Right atrium auricular region (tissue), 2 donors: ENCODE results near the gene RASSF8. TPM values are rescaled to one million over a fixed set of nuclear protein-coding genes. Genes with fewer than 3 reads are reported as not detected.

Source experiments
- DNase-seq: peaks from one replicate; pipeline ENCODE4 v3.0.0-alpha.2; 2019; ENCODE audit warnings: low spot score
- H3K27ac ChIP-seq, 2 donors: fragments of 200-600 bp; sonication (generic); 1 replicate in 1 of 2; 2 replicates in 1 of 2; pipeline ENCODE4 v1.5.1; 2016 to 2019
- H3K27me3 ChIP-seq, 2 donors: fragments of 200-600 bp; sonication (generic); one replicate each; pipeline versions ENCODE4 v1.5.1 to v1.6.0; 2017 to 2019
- H3K36me3 ChIP-seq: fragments of 200-600 bp; sonication (generic); one replicate; pipeline ENCODE4 v1.5.1; 2016
- H3K4me1 ChIP-seq, 2 donors: fragments of 200-600 bp; sonication (generic); one replicate each; pipeline versions ENCODE4 v1.5.1 to v1.6.0; 2017 to 2019
- H3K4me3 ChIP-seq, 2 donors: fragments of 200-600 bp; sonication (generic); 1 replicate in 1 of 2; 2 replicates in 1 of 2; pipeline ENCODE4 v1.5.1; 2017 to 2019; ENCODE audit warnings: mild to moderate bottlenecking in 1 of 2, moderate library complexity in 1 of 2
- H3K9me3 ChIP-seq, 2 donors: fragments of 200-600 bp; sonication (generic); one replicate each; pipeline ENCODE4 v1.5.1; 2019
- total RNA-seq, 2 donors: library from RNA; depleted of rRNA; stranded (reverse); fragments of >200 nt; gene quantifications; one replicate each; pipeline ENCODE4 v1.1.0, GENCODE V29; 2016
- TF ChIP-seq, protein P1 (sequence below), 2 donors: fragments of 200-600 bp; sonication (generic); IDR thresholded peaks; one replicate each; pipeline ENCODE4 v1.5.1; 2019; ENCODE audit warnings: antibody characterized with exemption in 2 of 2

Gene RASSF8
- total RNA-seq, 2 donors from 2014 or later: 44.4 to 67.4 TPM

GRCh38 chr12:26101763-26102162 lies 143.3 kb downstream of the RASSF8 start:
- no peaks in the 10 kb centered on the region for H3K27me3 ChIP-seq
- no peaks in the 10 kb centered on the region for H3K4me1 ChIP-seq
- TF ChIP-seq, protein P1, sequence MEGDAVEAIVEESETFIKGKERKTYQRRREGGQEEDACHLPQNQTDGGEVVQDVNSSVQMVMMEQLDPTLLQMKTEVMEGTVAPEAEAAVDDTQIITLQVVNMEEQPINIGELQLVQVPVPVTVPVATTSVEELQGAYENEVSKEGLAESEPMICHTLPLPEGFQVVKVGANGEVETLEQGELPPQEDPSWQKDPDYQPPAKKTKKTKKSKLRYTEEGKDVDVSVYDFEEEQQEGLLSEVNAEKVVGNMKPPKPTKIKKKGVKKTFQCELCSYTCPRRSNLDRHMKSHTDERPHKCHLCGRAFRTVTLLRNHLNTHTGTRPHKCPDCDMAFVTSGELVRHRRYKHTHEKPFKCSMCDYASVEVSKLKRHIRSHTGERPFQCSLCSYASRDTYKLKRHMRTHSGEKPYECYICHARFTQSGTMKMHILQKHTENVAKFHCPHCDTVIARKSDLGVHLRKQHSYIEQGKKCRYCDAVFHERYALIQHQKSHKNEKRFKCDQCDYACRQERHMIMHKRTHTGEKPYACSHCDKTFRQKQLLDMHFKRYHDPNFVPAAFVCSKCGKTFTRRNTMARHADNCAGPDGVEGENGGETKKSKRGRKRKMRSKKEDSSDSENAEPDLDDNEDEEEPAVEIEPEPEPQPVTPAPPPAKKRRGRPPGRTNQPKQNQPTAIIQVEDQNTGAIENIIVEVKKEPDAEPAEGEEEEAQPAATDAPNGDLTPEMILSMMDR (IDR thresholded peaks at IDR 0.05): no peak
- no peaks in the 10 kb centered on the region for H3K9me3 ChIP-seq
- no peak overlapping the region for H3K4me3 ChIP-seq
- no peak for DNase-seq
- H3K36me3 ChIP-seq: no peaks in the 10 kb centered on the region
- H3K27ac ChIP-seq: no peak overlapping the region

DNA sequence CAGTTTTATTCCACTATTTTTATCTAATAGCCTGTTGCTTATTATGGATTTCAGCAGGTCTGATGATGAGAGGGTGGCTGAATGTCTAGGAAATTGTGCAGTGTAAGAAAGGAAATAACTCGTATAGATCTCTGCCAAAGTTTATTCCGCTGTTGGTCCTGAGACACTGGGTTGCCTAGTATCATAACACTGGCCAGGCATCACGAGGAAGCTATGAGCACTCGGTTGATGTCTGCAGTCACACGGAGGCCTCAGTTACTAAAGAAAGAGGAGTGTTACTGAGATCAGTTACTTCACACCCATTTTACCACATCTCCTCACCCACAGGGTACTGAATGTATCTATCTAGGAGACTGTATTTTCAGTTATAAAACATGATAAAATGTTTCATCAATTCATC lies 144.5 kb downstream of the RASSF8 start:
- Histone ChIP-seq H3K36me3 (no peaks in the 10 kb centered on the region), H3K4me3 (no peak overlapping the region), H3K27me3 (no peaks in the 10 kb centered on the region), H3K27ac (no peak overlapping the region), H3K9me3 (no peaks in the 10 kb centered on the region), H3K4me1 (no peaks in the 10 kb centered on the region)
- DNase-seq: no peak
- TF ChIP-seq, protein P1 (IDR thresholded peaks at IDR 0.05): no peak

DNA sequence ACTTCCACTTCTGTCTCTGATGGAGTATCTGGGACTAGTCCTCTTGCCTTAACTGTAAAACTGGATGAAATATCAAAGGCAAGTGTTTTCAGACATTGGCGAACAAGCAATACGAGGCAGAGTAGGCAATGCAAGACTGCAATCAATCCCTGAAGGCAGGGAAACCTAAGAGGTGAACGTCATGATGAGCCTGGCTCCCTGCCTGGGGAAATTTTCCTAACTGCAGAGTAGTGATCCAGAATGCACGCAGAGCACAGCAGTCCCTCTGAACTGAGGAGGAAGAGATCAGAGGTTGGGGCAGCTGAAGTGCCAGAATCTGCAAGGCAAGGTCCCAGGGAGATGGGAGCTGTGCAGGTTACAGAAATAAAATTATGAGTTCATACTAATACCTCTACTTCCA lies 147.9 kb downstream of the RASSF8 start:
- H3K4me1 ChIP-seq: peaks cover 0 to 11% of the 10 kb centered on the region in 2 donors

DNA sequence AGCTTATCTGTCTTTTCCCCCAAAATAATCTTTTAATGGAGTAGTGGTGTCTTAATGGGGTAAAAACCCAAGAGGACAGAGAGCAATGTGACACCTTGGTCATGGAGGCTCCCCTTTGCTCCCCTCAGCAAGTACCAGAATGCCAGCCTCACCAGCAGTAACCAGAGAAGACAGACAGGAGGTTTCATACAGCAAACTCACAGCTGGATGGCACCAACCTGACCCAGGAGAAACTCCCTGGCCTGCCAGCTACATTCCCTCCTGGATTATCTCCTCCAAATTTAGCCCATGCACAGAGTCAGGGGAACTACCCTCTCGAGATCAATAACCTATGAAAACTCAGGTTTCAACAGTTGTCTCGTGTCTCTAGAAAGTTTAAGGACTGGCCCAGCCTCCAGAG lies 150.4 kb downstream of the RASSF8 start:
- no peak for DNase-seq
- Histone ChIP-seq H3K36me3 (no peaks in the 10 kb centered on the region), H3K27me3 (no peaks in the 10 kb centered on the region), H3K4me3 (no peak overlapping the region), H3K4me1 (peaks cover 0 to 25% of the 10 kb centered on the region in 2 donors), H3K27ac (peak overlapping the region; percentile 27 to 72), H3K9me3 (no peaks in the 10 kb centered on the region)
- TF ChIP-seq, protein P1 (IDR thresholded peaks at IDR 0.05): no peak

More for the DNA sequence above, 147.9 kb downstream of the RASSF8 start:
- no peak for DNase-seq
- H3K4me3 ChIP-seq: no peak overlapping the region
- H3K36me3 ChIP-seq: no peaks in the 10 kb centered on the region
- TF ChIP-seq, protein P1 (IDR thresholded peaks at IDR 0.05): no peak
- H3K27me3 ChIP-seq: no peaks in the 10 kb centered on the region
- H3K27ac ChIP-seq: no peak overlapping the region
- H3K9me3 ChIP-seq: no peaks in the 10 kb centered on the region

DNA sequence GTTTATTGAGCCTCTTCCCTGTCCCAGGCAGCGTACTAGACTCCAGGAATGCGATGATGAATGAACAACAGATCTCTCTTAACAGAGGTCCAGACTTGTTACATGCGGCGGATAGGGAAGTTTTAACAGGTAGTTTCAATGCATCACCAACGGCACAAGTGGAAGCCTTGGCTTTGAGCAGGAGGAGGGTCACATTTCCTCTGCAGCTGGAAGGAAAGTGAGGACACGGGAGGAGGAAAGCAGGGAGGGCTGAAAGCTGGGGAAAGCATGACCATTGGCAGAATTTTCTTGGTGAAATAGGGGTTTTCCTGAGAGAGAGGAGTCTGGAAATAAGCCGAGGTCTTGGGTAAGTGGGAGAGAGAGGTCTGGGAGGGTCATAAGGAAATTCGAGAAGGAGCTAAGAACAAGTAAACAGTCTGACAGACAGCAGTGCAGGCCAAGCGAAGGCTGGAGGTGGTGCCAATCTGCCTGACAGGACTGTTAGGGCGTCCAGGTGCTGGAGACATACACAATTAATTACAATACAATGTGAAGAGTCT lies 150.9 kb downstream of the RASSF8 start:
- Histone ChIP-seq H3K4me3 (no peak overlapping the region), H3K36me3 (no peaks in the 10 kb centered on the region), H3K4me1 (peaks cover 0 to 26% of the 10 kb centered on the region in 2 donors), H3K9me3 (no peaks in the 10 kb centered on the region), H3K27me3 (no peaks in the 10 kb centered on the region), H3K27ac (peak overlapping the region; percentile 27 to 72)
- no peak for DNase-seq
- TF ChIP-seq, protein P1 (IDR thresholded peaks at IDR 0.05): no peak

- no peak for DNase-seq
- no peaks in the 10 kb centered on the region for H3K36me3 ChIP-seq
- TF ChIP-seq, protein P1 (IDR thresholded peaks at IDR 0.05): no peak
- no peaks in the 10 kb centered on the region for H3K9me3 ChIP-seq
- peak overlapping the region; percentile 46 to 97 for H3K27ac ChIP-seq
- H3K4me3 ChIP-seq: no peak overlapping the region
- H3K4me1 ChIP-seq: peaks cover 0 to 40% of the 10 kb centered on the region in 2 donors
- no peaks in the 10 kb centered on the region for H3K27me3 ChIP-seq
These were observed 153.8 kb downstream of the RASSF8 start for GRCh38 chr12:26112232-26112631.
